Measurements from ENCODE around the gene ZNF419.

GRCh38 chr19:57441979-57442752 lies 45.4 kb upstream of the ZNF419 start:
- TF ChIP-seq, protein P1, sequence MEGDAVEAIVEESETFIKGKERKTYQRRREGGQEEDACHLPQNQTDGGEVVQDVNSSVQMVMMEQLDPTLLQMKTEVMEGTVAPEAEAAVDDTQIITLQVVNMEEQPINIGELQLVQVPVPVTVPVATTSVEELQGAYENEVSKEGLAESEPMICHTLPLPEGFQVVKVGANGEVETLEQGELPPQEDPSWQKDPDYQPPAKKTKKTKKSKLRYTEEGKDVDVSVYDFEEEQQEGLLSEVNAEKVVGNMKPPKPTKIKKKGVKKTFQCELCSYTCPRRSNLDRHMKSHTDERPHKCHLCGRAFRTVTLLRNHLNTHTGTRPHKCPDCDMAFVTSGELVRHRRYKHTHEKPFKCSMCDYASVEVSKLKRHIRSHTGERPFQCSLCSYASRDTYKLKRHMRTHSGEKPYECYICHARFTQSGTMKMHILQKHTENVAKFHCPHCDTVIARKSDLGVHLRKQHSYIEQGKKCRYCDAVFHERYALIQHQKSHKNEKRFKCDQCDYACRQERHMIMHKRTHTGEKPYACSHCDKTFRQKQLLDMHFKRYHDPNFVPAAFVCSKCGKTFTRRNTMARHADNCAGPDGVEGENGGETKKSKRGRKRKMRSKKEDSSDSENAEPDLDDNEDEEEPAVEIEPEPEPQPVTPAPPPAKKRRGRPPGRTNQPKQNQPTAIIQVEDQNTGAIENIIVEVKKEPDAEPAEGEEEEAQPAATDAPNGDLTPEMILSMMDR (IDR thresholded peaks at IDR 0.05), result no peak
- TF ChIP-seq POLR2A (IDR thresholded peaks at IDR 0.05), result no peak
